Measurements from ENCODE around the gene KCNIP2. TPM values are rescaled to one million over a fixed set of nuclear protein-coding genes. Genes with fewer than 3 reads are reported as not detected.
"Not testable (repeated sequence)": the region's sequence is repeated elsewhere in the genome, so short reads cannot be mapped to it uniquely, and the experiment has no call there.

KCNIP2 gene
- total RNA-seq, 1 donor from 2014 or later, result 18.9 TPM

- intact Hi-C loops (cut with DNase I), result no loop called here
- ATAC-seq, result no peak
- DNase-seq (ENCODE audit: low spot score), result no peak
Measured at GRCh38 chr10:101803511-101803910, 40.1 kb downstream of the KCNIP2 start.

- DNase-seq (ENCODE audit: low spot score), result no peak
- intact Hi-C loops (cut with DNase I), result no loop called here
- ATAC-seq, result no peak
Measured at GRCh38 chr10:101797403-101798059, 46.1 kb downstream of the KCNIP2 start.

GRCh38 chr10:101793526-101793925 lies 50.1 kb downstream of the KCNIP2 start:
- no peak for DNase-seq (ENCODE audit: low spot score)
- ATAC-seq, result no peak
- intact Hi-C loops (cut with DNase I), result no loop called here

- ATAC-seq, result no peak
- DNase-seq (ENCODE audit: low spot score), result no peak
- intact Hi-C loops (cut with DNase I), result loop anchor here (2.0 kb wide), 1 partner anchor 13 kb away; the partner anchor contains the start of gene FGF8
Measured at GRCh38 chr10:101789686-101790085, 53.9 kb downstream of the KCNIP2 start.

DNA sequence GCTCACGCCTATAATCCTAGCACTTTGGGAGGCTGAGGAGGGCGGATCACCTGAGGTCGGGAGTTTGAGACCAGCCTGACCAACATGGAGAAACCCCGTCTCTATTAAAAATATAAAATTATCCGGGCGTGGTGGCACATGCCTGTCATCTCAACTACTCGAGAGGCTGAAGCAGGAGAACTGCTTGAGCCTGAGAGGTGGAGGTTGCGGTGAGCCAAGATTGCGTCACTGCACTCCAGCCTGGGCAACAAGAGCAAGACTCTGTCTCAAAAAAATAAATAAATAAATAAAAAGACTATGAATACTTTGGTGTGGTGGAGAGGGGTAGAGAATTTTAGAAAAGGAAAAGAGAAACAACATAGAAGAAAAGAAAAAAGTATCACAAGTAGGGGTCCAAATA lies 54.4 kb downstream of the KCNIP2 start:
- ATAC-seq; DNase-seq (ENCODE audit: low spot score); intact Hi-C loops (cut with DNase I): not testable (repeated sequence)

DNA sequence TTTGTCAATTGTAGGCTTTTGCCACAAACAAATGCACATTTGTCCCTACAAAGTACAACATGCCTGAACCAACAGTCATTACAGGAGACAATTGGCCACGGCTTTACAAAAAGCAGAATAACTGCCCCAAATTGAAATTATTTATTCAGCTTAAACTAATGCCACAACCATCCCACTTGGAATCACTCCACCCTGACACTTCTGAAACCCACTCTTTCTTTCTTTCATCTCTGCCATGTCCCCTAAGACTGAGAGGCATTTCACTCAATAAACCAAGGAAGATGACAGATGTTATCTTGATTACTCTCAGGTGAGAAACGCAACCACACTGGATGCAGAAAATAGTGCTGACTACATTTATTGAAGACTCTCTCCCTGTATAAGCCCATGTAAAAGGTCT lies 57.8 kb downstream of the KCNIP2 start:
- DNase-seq (ENCODE audit: low spot score), result no peak
- intact Hi-C loops (cut with DNase I), result no loop called here
- no peak for ATAC-seq

DNA sequence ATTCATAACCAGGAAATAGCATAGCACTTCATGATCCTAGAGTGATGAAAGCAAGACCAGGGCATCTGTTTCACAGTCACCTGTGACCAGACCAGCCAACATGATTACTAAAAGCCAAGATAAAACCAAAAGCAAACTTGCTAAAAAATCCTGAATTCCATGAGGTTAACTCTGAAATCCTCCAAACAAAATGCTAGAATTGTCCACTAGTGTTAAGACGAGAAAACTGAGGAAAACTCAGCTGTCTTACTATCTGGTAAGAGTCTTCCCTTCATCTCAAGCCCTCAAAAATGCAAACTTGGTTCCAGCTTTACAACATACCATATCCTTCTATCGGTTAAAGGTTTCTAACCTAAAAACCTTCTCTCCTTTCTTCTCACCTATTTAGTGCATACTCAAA lies 59.0 kb downstream of the KCNIP2 start:
- DNase-seq (ENCODE audit: low spot score) (no peak), ATAC-seq (no peak)
- intact Hi-C loops (cut with DNase I), result no loop called here

GRCh38 chr10:101783736-101784118 lies 59.9 kb downstream of the KCNIP2 start:
- ATAC-seq (no peak), DNase-seq (ENCODE audit: low spot score) (no peak)
- intact Hi-C loops (cut with DNase I), result no loop called here

- DNase-seq (ENCODE audit: low spot score), result peak; percentile 85
- intact Hi-C loops (cut with DNase I), result no loop called here
- ATAC-seq, result peak; percentile 81
Measured at GRCh38 chr10:101782811-101783735, 60.5 kb downstream of the KCNIP2 start, which contains the start of gene NPM3. Gene NPM3 (minus strand): TSS chr10:101783446. CDS start chr10:101783390, 56 bp downstream.

- intact Hi-C loops (cut with DNase I), result no loop called here
- no peak for DNase-seq (ENCODE audit: low spot score)
- no peak for ATAC-seq
Measured at GRCh38 chr10:101781984-101782810, 61.4 kb downstream of the KCNIP2 start.

GRCh38 chr10:101781655-101781983 lies 62.0 kb downstream of the KCNIP2 start:
- ATAC-seq, result no peak
- intact Hi-C loops (cut with DNase I), result no loop called here
- no peak for DNase-seq (ENCODE audit: low spot score)

GRCh38 chr10:101780818-101781654 lies 62.6 kb downstream of the KCNIP2 start:
- ATAC-seq, result peak; percentile 25
- DNase-seq (ENCODE audit: low spot score), result no peak
- intact Hi-C loops (cut with DNase I), result no loop called here

DNA sequence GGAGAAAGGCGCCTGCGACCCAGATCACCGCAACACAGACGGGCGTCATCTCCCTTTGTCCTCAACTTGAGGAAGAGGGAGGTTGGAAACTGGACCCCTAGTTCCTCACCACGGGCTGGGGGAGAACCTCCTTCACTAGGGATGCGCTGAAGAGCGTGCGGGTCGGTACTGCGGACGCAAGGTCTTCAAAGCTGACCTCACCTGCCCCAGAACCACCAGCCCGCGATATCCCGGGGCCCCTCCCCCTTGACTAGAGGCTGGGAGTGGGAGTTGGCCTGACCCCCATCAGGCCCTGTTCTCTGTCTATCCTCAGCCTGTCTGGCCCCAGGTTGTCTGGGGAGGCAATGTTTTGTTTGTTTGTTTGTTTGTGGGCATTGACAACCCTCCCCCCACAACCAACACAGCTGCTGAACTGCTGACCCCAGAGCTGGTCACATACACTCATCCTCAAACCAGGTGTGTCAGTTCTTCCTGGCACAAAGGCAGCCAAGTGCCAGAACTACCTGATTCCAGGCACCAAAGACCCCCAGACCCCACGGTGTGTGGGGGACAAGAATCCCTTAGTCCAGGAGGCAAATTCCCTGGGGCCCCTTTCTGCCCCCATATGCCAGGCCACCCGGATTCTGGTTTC lies 63.3 kb downstream of the KCNIP2 start:
- no peak for DNase-seq (ENCODE audit: low spot score)
- intact Hi-C loops (cut with DNase I), result no loop called here
- no peak for ATAC-seq

DNA sequence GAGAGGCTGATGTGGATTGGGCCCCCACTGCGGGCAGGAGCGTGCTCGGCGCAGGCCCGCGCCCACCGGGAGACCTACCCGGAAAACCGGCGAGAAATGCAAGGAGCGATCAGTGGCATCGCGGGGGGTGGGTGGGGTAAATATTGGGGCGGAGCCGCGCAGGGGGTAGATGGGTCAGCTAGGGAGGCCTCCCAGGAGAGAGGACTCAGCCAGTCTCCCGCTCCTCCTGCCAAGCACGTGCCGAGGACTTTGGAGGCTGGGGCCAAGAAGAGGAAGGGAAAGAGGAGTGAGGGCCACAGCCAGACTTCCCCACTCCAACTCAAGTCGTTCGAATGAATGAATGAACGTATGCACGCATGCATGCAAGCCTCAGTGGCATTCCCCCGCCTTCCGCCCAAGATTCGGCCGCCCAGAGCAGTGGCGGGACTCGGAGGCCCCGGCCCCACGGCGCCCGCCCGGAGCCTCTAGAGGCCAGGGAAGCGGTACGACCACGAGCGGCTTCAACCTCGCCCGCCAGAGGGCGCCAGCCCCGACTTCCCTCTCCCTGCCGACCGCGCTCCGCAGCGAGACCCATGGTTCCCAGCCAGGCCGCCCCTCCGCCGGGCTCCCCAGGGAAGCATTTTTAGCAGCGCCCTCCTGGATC lies 63.9 kb downstream of the KCNIP2 start:
- peak; percentile 89 for DNase-seq (ENCODE audit: low spot score)
- peak; percentile 78 for ATAC-seq
- intact Hi-C loops (cut with DNase I), result loop anchor here (5.0 kb wide), 1 partner anchor 172 kb away; no protein-coding TSS in a partner anchor

DNA sequence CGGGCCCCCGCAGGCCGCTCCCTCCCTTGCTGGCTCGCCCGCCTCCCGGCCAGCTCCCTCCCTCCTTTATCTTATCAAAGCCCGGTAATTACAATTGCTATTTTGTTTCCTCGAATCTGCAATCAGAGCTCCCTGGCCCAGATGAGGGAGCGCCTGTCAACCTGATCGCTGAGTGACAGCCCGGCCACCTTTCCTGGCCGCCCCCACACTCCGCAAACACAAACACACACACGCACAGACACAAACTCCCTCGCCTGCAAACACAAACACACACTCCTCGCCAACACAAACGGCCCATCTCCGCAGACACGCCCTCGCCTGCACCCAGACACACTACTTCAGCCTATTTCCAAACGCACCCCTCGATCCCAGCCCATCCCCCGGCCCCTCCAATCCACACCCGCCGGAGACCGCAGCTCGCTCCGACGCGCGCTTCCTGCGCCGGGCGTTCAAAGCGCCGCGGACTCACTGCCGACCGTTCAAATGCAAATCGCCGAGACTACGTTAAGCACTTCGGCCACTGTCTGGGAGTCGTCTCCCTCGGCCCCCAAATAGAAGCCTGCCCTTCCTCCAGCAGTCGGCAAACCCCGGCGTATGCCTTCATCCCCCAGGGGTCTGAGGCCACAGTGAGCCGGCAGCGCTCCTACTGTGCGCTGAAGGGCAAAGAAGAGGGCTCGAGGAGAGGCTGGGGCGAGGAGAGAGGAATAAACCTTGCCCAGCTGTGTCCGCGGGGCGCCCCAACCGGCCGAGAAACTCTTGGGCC lies 64.6 kb downstream of the KCNIP2 start:
- DNase-seq (ENCODE audit: low spot score), result no peak
- peak; percentile 29 for ATAC-seq
- intact Hi-C loops (cut with DNase I), result loop anchor here (5.0 kb wide), 1 partner anchor 172 kb away; no protein-coding TSS in a partner anchor

- intact Hi-C loops (cut with DNase I), result loop anchor here (5.0 kb wide), 1 partner anchor 171 kb away; no protein-coding TSS in a partner anchor
- no peak for ATAC-seq
Measured at GRCh38 chr10:101778151-101778780, 65.3 kb downstream of the KCNIP2 start.

More at GRCh38 chr10:101778151-101778780, 65.3 kb downstream of the KCNIP2 start:
- DNase-seq (ENCODE audit: low spot score), result no peak

Data from sciatic nerve (tissue), 2 donors.